Measurements from ENCODE around the gene CFAP119. TPM values are rescaled to one million over a fixed set of nuclear protein-coding genes. Genes with fewer than 3 reads are reported as not detected.

CFAP119 gene
- total RNA-seq, 1 donor from 2014 or later: 18.5 TPM

GRCh38 chr16:30773826-30774225, 12.0 kb upstream of the CFAP119 start:
- H3K4me3 Mint-ChIP-seq: peak overlapping the region; percentile 85
- H3K27ac Mint-ChIP-seq (ENCODE audit: unreplicated experiment): no peak overlapping the region
- H3K9me3 Mint-ChIP-seq: no peaks in the 10 kb centered on the region
- H3K36me3 Mint-ChIP-seq (ENCODE audit: low read depth): peaks cover 17% of the 10 kb centered on the region
- TF ChIP-seq CTCF (conservative IDR thresholded peaks at IDR 0.05): no peak
- peaks cover 28% of the 10 kb centered on the region for H3K4me1 Mint-ChIP-seq
- no peak for DNase-seq (ENCODE audit: low read depth, low spot score)
- peaks cover 16% of the 10 kb centered on the region for H3K27me3 Mint-ChIP-seq (ENCODE audit: low read depth)

- Mint-ChIP-seq H3K9me3 (no peaks in the 10 kb centered on the region), H3K36me3 (ENCODE audit: low read depth) (peaks cover 18% of the 10 kb centered on the region), H3K4me1 (peaks cover 14% of the 10 kb centered on the region), H3K27me3 (ENCODE audit: low read depth) (peaks cover 5% of the 10 kb centered on the region), H3K4me3 (no peak overlapping the region), H3K27ac (ENCODE audit: unreplicated experiment) (no peak overlapping the region)
- no peak for DNase-seq (ENCODE audit: low read depth, low spot score)
- no peak for TF ChIP-seq CTCF (conservative IDR thresholded peaks at IDR 0.05)
Measured at GRCh38 chr16:30771726-30772125, 9.9 kb upstream of the CFAP119 start.

- Mint-ChIP-seq H3K4me1 (peaks cover 5% of the 10 kb centered on the region), H3K36me3 (ENCODE audit: low read depth) (peaks cover 18% of the 10 kb centered on the region), H3K27ac (ENCODE audit: unreplicated experiment) (no peak overlapping the region), H3K27me3 (ENCODE audit: low read depth) (peaks cover 2% of the 10 kb centered on the region), H3K4me3 (no peak overlapping the region), H3K9me3 (no peaks in the 10 kb centered on the region)
- no peak for TF ChIP-seq CTCF (conservative IDR thresholded peaks at IDR 0.05)
- DNase-seq (ENCODE audit: low read depth, low spot score): no peak
Measured at GRCh38 chr16:30769379-30770089, 7.7 kb upstream of the CFAP119 start.

- H3K27ac Mint-ChIP-seq (ENCODE audit: unreplicated experiment): no peak overlapping the region
- peaks cover 2% of the 10 kb centered on the region for H3K27me3 Mint-ChIP-seq (ENCODE audit: low read depth)
- peaks cover 7% of the 10 kb centered on the region for H3K4me1 Mint-ChIP-seq
- no peaks in the 10 kb centered on the region for H3K9me3 Mint-ChIP-seq
- peaks cover 18% of the 10 kb centered on the region for H3K36me3 Mint-ChIP-seq (ENCODE audit: low read depth)
- no peak for DNase-seq (ENCODE audit: low read depth, low spot score)
- no peak for TF ChIP-seq CTCF (conservative IDR thresholded peaks at IDR 0.05)
- H3K4me3 Mint-ChIP-seq: no peak overlapping the region
Measured at GRCh38 chr16:30768583-30769181, 6.8 kb upstream of the CFAP119 start.

GRCh38 chr16:30767767-30768465, 6.1 kb upstream of the CFAP119 start:
- TF ChIP-seq CTCF (conservative IDR thresholded peaks at IDR 0.05): no peak
- H3K4me3 Mint-ChIP-seq: no peak overlapping the region
- peaks cover 18% of the 10 kb centered on the region for H3K36me3 Mint-ChIP-seq (ENCODE audit: low read depth)
- peaks cover 13% of the 10 kb centered on the region for H3K4me1 Mint-ChIP-seq
- H3K27me3 Mint-ChIP-seq (ENCODE audit: low read depth): no peaks in the 10 kb centered on the region
- no peak for DNase-seq (ENCODE audit: low read depth, low spot score)
- H3K27ac Mint-ChIP-seq (ENCODE audit: unreplicated experiment): no peak overlapping the region
- no peaks in the 10 kb centered on the region for H3K9me3 Mint-ChIP-seq
